GM19468 (cell line): ENCODE measurements around the gene OR52I1.

Experiments
- ATAC-seq: cut with Tn5 transposase; IDR thresholded peaks from one replicate; pipeline ENCODE4 v1.9.1; 2021; ENCODE audit warnings: mild to moderate bottlenecking, moderate library complexity, moderate number of reproducible peaks; ENCODE audit not compliant: unreplicated experiment; ENCODE audit errors: extremely low read depth

The OR52I1 gene

DNA sequence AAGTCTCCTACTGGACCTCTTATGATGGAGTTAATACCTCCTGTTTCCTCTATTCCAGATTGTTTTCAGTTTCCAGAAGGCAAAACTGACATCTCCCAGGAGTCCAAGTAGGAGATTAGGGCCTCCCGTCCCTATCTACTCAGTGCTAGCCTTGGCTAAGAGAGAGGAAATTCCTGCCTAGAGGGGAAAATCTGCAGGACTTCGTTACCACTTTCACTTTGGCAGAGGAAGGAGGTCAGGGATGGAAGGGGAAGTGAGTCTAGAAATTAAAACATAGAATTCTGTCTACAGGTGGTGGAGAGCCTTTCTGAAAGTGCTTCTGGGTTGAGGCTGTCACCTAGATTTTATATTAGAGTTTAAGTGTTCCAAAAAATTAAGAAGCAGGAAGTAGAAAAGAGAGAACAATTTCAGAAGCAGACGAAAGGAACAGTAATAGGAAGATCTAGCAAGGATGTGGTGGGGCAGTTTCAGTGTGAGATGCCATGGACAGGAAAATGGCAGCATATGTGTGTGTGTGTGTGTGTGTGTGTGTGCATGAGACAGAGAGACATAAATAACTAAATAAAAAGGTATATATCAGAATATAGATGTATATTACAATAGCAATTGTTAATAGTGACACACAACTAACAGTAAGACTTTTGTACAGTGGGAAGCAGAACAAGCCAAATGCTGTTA lies 16.6 kb downstream of the OR52I1 start:
- no peak for ATAC-seq

DNA sequence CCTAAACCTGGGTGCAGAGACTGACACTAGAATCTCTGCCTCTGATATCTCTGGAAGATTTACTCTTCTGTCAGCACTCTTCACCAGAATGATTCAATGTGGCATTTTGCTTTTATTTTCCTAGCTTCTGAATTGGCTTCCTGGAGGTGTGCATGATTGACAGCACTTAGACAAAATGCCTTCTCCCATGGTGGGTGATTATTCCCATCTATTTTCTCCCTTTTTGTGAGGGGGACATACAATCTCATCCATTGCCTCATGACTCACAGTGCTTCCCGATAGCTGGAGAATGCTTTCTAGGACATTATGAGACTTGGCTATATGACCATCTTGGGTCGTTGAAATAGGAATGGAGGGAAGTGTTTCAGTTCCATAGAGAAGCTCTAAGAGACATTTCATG lies 18.1 kb downstream of the OR52I1 start:
- ATAC-seq = no peak

DNA sequence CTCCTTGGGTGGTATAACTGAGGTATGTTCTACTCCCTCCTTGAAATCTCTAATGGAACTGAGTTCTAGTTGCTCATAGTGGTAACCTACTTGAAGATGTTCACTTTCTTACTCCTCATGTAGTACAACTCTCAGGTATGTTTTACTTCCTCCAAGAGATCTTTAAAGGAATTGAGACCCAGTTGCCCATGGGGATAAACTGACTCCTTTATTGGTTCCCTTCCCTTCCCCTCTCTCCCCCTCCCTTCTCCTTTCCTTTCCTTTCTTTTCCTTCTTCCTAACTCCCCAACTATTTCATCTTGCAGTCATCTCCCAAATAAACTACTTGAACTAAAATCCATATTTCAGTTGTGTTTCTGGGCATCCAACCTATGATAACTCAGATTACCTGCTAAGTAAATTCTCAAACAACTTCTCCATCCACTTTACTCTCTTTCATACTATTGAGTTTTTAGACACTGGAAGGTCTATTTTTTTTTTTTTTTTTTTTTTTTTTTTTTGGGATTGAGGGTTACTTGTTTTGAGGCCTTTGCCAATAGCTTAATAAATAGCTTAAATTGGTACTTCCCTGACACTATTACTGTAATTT lies 22.1 kb downstream of the OR52I1 start:
- ATAC-seq = no peak

DNA sequence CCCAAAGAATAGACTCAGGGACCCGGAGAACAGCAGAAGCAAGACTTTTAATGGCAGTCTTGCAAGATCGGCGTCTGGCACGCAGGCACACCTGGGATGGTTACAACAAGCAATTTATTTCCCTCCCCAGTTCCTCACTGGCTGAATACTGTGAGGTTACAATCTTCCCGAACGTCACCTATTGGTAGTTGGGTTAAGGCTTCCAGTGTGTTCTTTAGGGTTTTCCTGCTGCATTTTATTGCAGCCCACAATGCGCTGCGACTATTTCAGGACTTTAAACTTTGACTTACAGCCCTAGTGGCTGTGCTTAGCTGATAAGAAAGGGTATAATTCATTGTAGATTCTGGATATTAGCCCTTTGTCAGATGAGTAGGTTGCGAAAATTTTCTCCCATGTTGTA lies 25.7 kb downstream of the OR52I1 start:
- no peak for ATAC-seq

DNA sequence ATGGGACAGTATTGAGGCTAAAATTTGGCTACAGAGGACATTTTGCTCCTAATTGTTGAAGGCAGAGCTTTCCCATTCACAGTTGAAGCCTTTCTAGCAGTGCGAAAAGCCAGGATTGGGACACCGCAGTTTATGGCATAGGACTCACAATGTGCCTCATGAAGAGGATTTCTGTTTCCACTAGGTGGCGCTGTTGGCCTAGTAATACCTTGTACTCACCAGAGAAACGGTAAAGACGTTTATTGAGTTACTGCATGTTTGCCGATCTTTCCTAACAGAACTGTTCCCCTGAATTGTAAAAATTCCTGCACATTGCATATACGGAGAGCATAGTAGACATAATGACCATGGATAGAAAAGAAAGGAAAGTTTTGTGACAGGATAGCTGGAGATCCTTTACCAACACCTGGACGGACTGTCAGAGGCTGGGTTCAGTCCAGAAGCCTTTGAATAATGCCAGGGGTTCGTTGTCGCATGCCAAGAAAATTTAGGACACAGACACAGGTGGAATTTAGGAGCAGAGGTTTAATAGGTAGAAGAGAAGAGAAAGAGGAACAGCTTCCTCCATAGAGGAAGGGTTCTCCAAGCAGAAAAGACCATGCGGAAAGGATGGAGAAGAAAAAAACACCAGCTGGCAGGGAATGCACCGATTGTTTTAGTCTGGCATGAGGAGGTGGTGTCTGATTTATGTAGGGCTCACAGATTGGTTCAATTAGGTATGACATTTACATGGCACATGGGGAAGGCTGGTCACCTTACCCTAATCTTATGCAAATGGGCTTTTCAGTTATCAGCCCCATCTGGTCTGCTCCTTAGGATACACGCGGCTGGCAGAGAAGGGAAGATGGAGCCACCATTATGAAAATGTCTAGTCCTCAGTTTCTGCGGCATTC lies 32.6 kb downstream of the OR52I1 start:
- ATAC-seq = peak; percentile 46

DNA sequence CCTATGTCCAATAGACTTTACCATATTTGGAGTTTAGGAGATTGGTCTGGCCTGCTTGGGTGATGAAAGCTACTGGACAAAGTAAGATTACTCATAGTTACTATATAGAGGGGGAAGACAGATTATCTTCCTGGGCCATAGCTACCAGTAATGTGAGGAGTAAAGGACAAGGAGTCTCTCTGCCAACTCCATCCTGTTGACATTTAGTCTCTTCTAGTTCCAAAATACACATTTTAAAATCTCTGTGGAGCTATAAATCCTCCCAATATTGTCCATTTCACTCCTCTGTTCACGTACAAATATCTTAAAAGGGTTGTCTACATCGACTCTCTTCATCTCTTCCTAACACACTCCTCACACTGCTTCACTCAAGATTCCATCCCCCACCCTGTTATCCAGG lies 42.3 kb downstream of the OR52I1 start:
- no peak for ATAC-seq

DNA sequence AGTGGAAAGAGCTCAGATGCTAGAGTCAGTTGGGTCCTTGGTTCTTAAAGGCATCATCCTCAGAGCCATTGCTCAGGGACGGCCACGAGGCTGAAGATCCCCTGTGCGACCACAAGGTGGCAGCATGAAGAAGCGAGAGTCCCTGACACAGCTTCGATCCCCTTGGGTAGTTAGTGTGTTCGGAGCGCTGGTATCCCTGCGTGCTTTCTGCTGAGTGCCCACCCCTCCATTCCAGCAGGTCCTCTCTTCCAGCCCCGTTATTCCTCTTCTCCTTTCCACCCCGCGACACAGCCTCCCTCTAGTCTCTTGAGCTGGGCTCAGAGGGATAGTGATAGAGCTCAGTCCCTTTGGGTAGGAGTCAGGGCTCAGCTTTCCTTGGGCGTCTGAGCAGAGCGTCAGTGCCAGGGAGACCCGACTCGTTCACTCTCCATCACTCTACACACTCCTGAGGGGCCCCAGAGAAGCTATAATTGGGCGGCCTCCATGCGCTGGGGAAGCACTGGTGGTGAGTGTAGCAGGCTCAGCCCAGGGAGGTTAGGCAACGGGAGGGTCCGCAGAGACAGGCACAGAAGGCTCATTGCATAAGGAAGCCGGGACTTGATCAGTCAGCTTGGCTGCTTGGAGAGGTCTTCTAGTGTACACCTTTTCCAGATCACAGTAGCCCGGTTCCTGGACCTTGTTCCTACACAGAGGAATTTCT lies 43.3 kb downstream of the OR52I1 start, which contains the start of gene OR51D1:
Gene OR51D1 (plus strand): TSS at position 516 of the 700 bp plus-strand sequence. CDS start 2,314 bp downstream, outside the sequence.
- ATAC-seq = peak; percentile 90

DNA sequence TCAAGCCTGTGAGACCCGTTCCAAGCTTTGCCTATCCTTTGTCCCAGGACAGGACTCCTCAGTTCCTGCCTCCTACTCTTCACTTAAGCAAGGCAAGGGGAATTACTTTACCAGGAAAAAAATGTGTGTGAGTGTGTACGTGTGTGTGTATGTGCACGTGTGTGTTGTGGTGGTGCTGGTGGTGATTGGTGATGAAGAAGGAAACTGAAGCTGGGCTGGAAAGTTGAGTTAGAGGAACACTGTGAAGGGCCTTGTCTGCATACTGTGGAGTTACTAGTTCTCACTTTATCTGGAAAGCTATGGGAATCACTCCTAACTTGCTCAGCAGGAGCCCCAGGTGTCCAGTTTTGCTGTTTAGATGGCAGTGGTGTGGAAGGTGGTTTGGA lies 43.8 kb downstream of the OR52I1 start:
- ATAC-seq = no peak

DNA sequence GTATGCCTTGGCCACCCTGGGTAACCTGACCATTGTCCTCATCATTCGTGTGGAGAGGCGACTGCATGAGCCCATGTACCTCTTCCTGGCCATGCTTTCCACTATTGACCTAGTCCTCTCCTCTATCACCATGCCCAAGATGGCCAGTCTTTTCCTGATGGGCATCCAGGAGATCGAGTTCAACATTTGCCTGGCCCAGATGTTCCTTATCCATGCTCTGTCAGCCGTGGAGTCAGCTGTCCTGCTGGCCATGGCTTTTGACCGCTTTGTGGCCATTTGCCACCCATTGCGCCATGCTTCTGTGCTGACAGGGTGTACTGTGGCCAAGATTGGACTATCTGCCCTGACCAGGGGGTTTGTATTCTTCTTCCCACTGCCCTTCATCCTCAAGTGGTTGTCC lies 46.1 kb downstream of the OR52I1 start:
- no peak for ATAC-seq

DNA sequence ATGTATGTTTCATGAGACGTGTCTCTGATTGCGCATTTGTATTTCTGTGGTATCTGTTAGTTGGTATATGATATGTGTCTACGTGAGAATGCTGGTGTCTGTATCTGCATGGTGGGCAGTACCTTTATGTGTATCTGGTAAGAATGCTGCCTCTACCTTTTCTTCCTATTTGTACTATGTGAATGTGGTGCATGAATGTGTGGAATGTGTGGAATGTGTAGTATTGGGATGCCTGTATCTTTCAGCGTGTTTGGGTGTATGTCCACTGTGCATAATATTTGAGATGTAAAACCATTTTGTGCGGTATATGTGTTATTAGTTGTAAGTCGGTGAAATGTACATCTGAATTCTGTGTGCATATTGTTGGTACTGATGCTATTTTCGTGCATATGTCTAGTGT lies 47.7 kb downstream of the OR52I1 start:
- ATAC-seq = no peak

DNA sequence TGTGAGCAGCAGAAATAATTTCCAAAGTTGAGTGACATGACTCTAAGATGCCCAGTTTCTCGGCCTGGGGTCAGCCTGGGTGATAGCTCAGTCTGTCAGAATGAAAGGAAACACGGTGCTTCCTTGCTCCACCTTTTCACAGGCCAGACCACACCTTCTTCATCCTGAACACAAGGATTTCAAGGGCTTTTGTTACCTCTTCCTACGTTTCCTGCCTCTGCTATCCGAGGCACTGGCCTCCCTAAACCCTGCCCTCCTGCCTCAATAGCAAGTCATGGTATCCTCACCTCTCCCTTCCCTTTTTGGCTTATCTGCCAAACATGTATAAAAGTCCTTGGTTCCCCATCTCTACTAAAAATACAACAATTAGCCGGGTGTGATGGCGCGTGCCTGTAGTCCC lies 48.2 kb downstream of the OR52I1 start:
- no peak for ATAC-seq

DNA sequence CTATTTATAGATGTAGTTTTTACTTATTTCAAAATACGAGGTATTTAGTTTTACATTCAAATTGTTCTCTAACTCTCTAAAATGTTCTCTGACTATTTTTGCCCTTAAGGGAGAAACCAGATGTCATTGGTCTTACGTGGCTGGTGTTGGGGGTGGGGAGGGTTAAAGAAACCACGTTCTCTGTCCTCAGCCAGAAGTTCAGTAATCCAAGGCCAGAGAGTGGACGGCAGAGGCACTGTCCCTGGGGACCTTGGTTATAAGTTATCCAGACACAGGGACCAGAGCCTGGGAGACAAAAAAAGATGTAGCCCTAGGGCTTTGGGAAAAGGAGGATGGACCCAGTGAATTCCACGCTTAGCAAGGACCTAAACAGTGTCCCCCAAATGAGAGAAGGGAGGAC lies 49.2 kb downstream of the OR52I1 start:
- no peak for ATAC-seq

DNA sequence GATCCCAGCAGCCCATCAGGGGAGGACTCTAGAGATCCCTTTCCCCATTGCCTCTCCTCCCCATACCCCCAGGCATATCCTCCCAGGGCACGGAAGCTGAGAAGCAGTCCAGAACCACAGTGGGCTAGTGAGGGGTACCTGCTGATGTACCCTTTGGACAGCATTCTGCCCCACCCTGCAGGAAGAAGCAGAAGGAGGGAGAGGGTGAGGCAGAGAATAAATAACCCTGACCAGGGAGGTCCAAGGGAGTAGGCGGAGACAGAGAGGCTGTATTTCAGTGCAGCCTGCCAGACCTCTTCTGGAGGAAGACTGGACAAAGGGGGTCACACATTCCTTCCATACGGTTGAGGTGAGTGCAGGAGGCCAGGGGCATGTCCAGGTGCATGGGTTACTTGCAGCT lies 49.8 kb downstream of the OR52I1 start, which contains the start of gene OR51E1:
Gene OR51E1 (plus strand): TSS at position 301 of the 400 bp plus-strand sequence. CDS start 8,545 bp downstream, outside the sequence.
- ATAC-seq = no peak

DNA sequence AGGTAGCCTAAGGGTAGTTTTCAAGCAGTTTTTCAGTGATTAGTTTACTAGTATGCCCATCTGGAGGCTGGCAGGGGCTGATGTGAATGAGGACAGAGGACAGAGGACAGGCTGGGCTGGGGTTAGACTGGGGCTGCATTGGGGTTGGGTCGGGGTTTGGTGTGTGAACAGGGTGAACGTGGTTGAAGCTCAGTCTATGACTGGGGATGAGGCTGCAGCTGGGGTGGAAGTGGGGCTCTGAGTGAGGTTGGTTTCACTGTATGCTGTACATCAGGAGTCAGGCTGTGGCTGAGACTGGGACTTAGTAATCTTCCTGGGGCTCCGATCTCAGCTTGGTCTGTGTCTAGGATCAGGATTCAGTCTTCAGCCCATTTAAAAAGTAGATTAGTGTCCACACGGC lies 50.4 kb downstream of the OR52I1 start:
- ATAC-seq = no peak
